ENCODE measurements around the gene DLL1.
"Not testable (repeated sequence)": the region's sequence is repeated elsewhere in the genome, so short reads cannot be mapped to it uniquely, and the experiment has no call there.

The DLL1 gene

GRCh38 chr6:170290296-170291128 is at the start of gene DLL1:
Gene DLL1, minus strand, starts transcription at chr6:170291078. Its CDS starts 939 bp downstream, at chr6:170290139.
- peaks cover 9% of the 10 kb centered on the region for H3K4me1 ChIP-seq (ENCODE audit: insufficient read depth, low read length)
- no peaks in the 10 kb centered on the region for H3K36me3 ChIP-seq (ENCODE audit: insufficient read depth, low read length)
- peak within 1 kb of the TSS; percentile 60; the same call in 1 of the 2 replicates for H3K9ac ChIP-seq (ENCODE audit: low read depth, low read length)
- H3K9me3 ChIP-seq (ENCODE audit: control insufficient read depth, insufficient read depth, low read length): no peaks in the 10 kb centered on the region

GRCh38 chr6:170335199-170335598 is 44.3 kb upstream of the DLL1 start:
- H3K9ac ChIP-seq (ENCODE audit: low read depth, low read length); H3K9me3 ChIP-seq (ENCODE audit: control insufficient read depth, insufficient read depth, low read length); H3K4me1 ChIP-seq (ENCODE audit: insufficient read depth, low read length); H3K36me3 ChIP-seq (ENCODE audit: insufficient read depth, low read length): not testable (repeated sequence)

- H3K9ac ChIP-seq (ENCODE audit: low read depth, low read length): no peak overlapping the region
- no peaks in the 10 kb centered on the region for H3K9me3 ChIP-seq (ENCODE audit: control insufficient read depth, insufficient read depth, low read length)
- H3K4me1 ChIP-seq (ENCODE audit: insufficient read depth, low read length): no peaks in the 10 kb centered on the region
- H3K36me3 ChIP-seq (ENCODE audit: insufficient read depth, low read length): peaks cover 4% of the 10 kb centered on the region; the same call in 1 of the 2 replicates
Observed at GRCh38 chr6:170329321-170329720, 38.4 kb upstream of the DLL1 start.

- Histone ChIP-seq H3K36me3 (ENCODE audit: insufficient read depth, low read length) (peaks cover 15% of the 10 kb centered on the region), H3K4me1 (ENCODE audit: insufficient read depth, low read length) (no peaks in the 10 kb centered on the region; the same call in 1 of the 2 replicates), H3K9me3 (ENCODE audit: control insufficient read depth, insufficient read depth, low read length) (no peaks in the 10 kb centered on the region), H3K9ac (ENCODE audit: low read depth, low read length) (no peak overlapping the region)
Observed at GRCh38 chr6:170317718-170318117, 26.8 kb upstream of the DLL1 start.

GRCh38 chr6:170317076-170317475 is 26.2 kb upstream of the DLL1 start:
- Histone ChIP-seq H3K9me3 (ENCODE audit: control insufficient read depth, insufficient read depth, low read length) (no peaks in the 10 kb centered on the region), H3K4me1 (ENCODE audit: insufficient read depth, low read length) (no peaks in the 10 kb centered on the region; the same call in 1 of the 2 replicates), H3K36me3 (ENCODE audit: insufficient read depth, low read length) (peaks cover 15% of the 10 kb centered on the region), H3K9ac (ENCODE audit: low read depth, low read length) (no peak overlapping the region)

GRCh38 chr6:170316071-170316470 is 25.2 kb upstream of the DLL1 start:
- Histone ChIP-seq H3K36me3 (ENCODE audit: insufficient read depth, low read length) (peaks cover 15% of the 10 kb centered on the region), H3K9me3 (ENCODE audit: control insufficient read depth, insufficient read depth, low read length) (no peaks in the 10 kb centered on the region), H3K9ac (ENCODE audit: low read depth, low read length) (no peak overlapping the region), H3K4me1 (ENCODE audit: insufficient read depth, low read length) (no peaks in the 10 kb centered on the region; the same call in 1 of the 2 replicates)

GRCh38 chr6:170314983-170315382 is 24.1 kb upstream of the DLL1 start:
- Histone ChIP-seq H3K4me1 (ENCODE audit: insufficient read depth, low read length) (no peaks in the 10 kb centered on the region; the same call in 1 of the 2 replicates), H3K9ac (ENCODE audit: low read depth, low read length) (no peak overlapping the region), H3K36me3 (ENCODE audit: insufficient read depth, low read length) (peaks cover 15% of the 10 kb centered on the region), H3K9me3 (ENCODE audit: control insufficient read depth, insufficient read depth, low read length) (no peaks in the 10 kb centered on the region)

- H3K36me3 ChIP-seq (ENCODE audit: insufficient read depth, low read length): peaks cover 7% of the 10 kb centered on the region; the same call in 1 of the 2 replicates
- no peak overlapping the region for H3K9ac ChIP-seq (ENCODE audit: low read depth, low read length)
- no peaks in the 10 kb centered on the region; the same call in 1 of the 2 replicates for H3K4me1 ChIP-seq (ENCODE audit: insufficient read depth, low read length)
- H3K9me3 ChIP-seq (ENCODE audit: control insufficient read depth, insufficient read depth, low read length): no peaks in the 10 kb centered on the region
Observed at GRCh38 chr6:170313716-170314295, 22.9 kb upstream of the DLL1 start.

- no peak overlapping the region for H3K9ac ChIP-seq (ENCODE audit: low read depth, low read length)
- H3K36me3 ChIP-seq (ENCODE audit: insufficient read depth, low read length): no peaks in the 10 kb centered on the region
- H3K4me1 ChIP-seq (ENCODE audit: insufficient read depth, low read length): no peaks in the 10 kb centered on the region; the same call in 1 of the 2 replicates
- H3K9me3 ChIP-seq (ENCODE audit: control insufficient read depth, insufficient read depth, low read length): no peaks in the 10 kb centered on the region
Observed at GRCh38 chr6:170312876-170313275, 22.0 kb upstream of the DLL1 start.

- H3K9me3 ChIP-seq (ENCODE audit: control insufficient read depth, insufficient read depth, low read length): no peaks in the 10 kb centered on the region
- H3K36me3 ChIP-seq (ENCODE audit: insufficient read depth, low read length): no peaks in the 10 kb centered on the region
- H3K4me1 ChIP-seq (ENCODE audit: insufficient read depth, low read length): peaks cover 4% of the 10 kb centered on the region; the same call in 1 of the 2 replicates
- no peak overlapping the region for H3K9ac ChIP-seq (ENCODE audit: low read depth, low read length)
Observed at GRCh38 chr6:170311696-170312095, 20.8 kb upstream of the DLL1 start.

- Histone ChIP-seq H3K36me3 (ENCODE audit: insufficient read depth, low read length) (no peaks in the 10 kb centered on the region; the same call in 1 of the 2 replicates), H3K4me1 (ENCODE audit: insufficient read depth, low read length) (peaks cover 8% of the 10 kb centered on the region; the same call in 1 of the 2 replicates), H3K9ac (ENCODE audit: low read depth, low read length) (no peak overlapping the region), H3K9me3 (ENCODE audit: control insufficient read depth, insufficient read depth, low read length) (peaks cover 4% of the 10 kb centered on the region; the same call in 1 of the 2 replicates)
Observed at GRCh38 chr6:170308761-170309160, 17.9 kb upstream of the DLL1 start.

- Histone ChIP-seq H3K9me3 (ENCODE audit: control insufficient read depth, insufficient read depth, low read length) (peaks cover 4% of the 10 kb centered on the region; the same call in 1 of the 2 replicates), H3K36me3 (ENCODE audit: insufficient read depth, low read length) (no peaks in the 10 kb centered on the region; the same call in 1 of the 2 replicates), H3K9ac (ENCODE audit: low read depth, low read length) (peak overlapping the region; percentile 87; the same call in 1 of the 2 replicates)
Observed at GRCh38 chr6:170307080-170307545, 16.2 kb upstream of the DLL1 start.

GRCh38 chr6:170306324-170307079 is 15.6 kb upstream of the DLL1 start, which contains the start of gene FAM120B:
Gene FAM120B, plus strand, starts transcription at chr6:170306758. Its CDS starts 10,633 bp downstream, at chr6:170317391.
- Histone ChIP-seq H3K4me1 (ENCODE audit: insufficient read depth, low read length) (peaks cover 8% of the 10 kb centered on the region; the same call in 1 of the 2 replicates), H3K9ac (ENCODE audit: low read depth, low read length) (peak within 1 kb of the TSS; percentile 87), H3K9me3 (ENCODE audit: control insufficient read depth, insufficient read depth, low read length) (peaks cover 5% of the 10 kb centered on the region; the same call in 1 of the 2 replicates), H3K36me3 (ENCODE audit: insufficient read depth, low read length) (no peaks in the 10 kb centered on the region; the same call in 1 of the 2 replicates)

More at GRCh38 chr6:170307080-170307545, 16.2 kb upstream of the DLL1 start:
- H3K4me1 ChIP-seq (ENCODE audit: insufficient read depth, low read length): peaks cover 8% of the 10 kb centered on the region; the same call in 1 of the 2 replicates
